ENCODE data around the gene GOLIM4.
"Not testable (repeated sequence)": the region's sequence is repeated elsewhere in the genome, so short reads cannot be mapped to it uniquely, and the experiment has no call there.

The GOLIM4 gene

GRCh38 chr3:168081856-168082255 lies 13.9 kb downstream of the GOLIM4 start:
- intact Hi-C loops (cut with DNase I), result no loop called here
- DNase-seq, result no peak

- intact Hi-C loops (cut with DNase I), result no loop called here
- no peak for DNase-seq
Observed at GRCh38 chr3:168081171-168081771, 14.5 kb downstream of the GOLIM4 start.

GRCh38 chr3:168080499-168081170 lies 15.1 kb downstream of the GOLIM4 start:
- no peak for DNase-seq
- intact Hi-C loops (cut with DNase I), result no loop called here

- intact Hi-C loops (cut with DNase I), result no loop called here
- no peak for DNase-seq
Observed at GRCh38 chr3:168080022-168080421, 15.7 kb downstream of the GOLIM4 start.

GRCh38 chr3:168077091-168077490 lies 18.6 kb downstream of the GOLIM4 start:
- no peak for DNase-seq
- intact Hi-C loops (cut with DNase I), result no loop called here

GRCh38 chr3:168073842-168074605 lies 21.7 kb downstream of the GOLIM4 start:
- no peak for DNase-seq
- intact Hi-C loops (cut with DNase I), result no loop called here

- no peak for DNase-seq
Observed at GRCh38 chr3:168072323-168072650, 23.4 kb downstream of the GOLIM4 start.

GRCh38 chr3:168071591-168072322 lies 24.0 kb downstream of the GOLIM4 start:
- intact Hi-C loops (cut with DNase I), result no loop called here
- DNase-seq, result peak in 5 of 42 donors; percentile 11 to 55 (median 20)

More at GRCh38 chr3:168072323-168072650, 23.4 kb downstream of the GOLIM4 start:
- intact Hi-C loops (cut with DNase I), result no loop called here

- DNase-seq, result no peak
- intact Hi-C loops (cut with DNase I), result no loop called here
Observed at GRCh38 chr3:168070919-168071318, 24.8 kb downstream of the GOLIM4 start.

GRCh38 chr3:168068346-168068745 lies 27.4 kb downstream of the GOLIM4 start:
- intact Hi-C loops (cut with DNase I), result no loop called here
- no peak for DNase-seq

- DNase-seq, result no peak
- intact Hi-C loops (cut with DNase I), result no loop called here
Observed at GRCh38 chr3:168066882-168067281, 28.8 kb downstream of the GOLIM4 start.

GRCh38 chr3:168065569-168065968 lies 30.2 kb downstream of the GOLIM4 start:
- intact Hi-C loops (cut with DNase I), result no loop called here
- DNase-seq, result no peak

GRCh38 chr3:168063122-168063521 lies 32.6 kb downstream of the GOLIM4 start:
- DNase-seq, result no peak
- intact Hi-C loops (cut with DNase I), result no loop called here

GRCh38 chr3:168062679-168063078 lies 33.0 kb downstream of the GOLIM4 start:
- no peak for DNase-seq
- intact Hi-C loops (cut with DNase I), result no loop called here

GRCh38 chr3:168061332-168061996 lies 34.3 kb downstream of the GOLIM4 start:
- peak in 9 of 42 donors; percentile 10 to 53 (median 22) for DNase-seq
- intact Hi-C loops (cut with DNase I), result no loop called here

GRCh38 chr3:168060317-168060716 lies 35.4 kb downstream of the GOLIM4 start:
- intact Hi-C loops (cut with DNase I), result no loop called here

GRCh38 chr3:168058481-168058880 lies 37.2 kb downstream of the GOLIM4 start:
- intact Hi-C loops (cut with DNase I), result no loop called here

More at GRCh38 chr3:168060317-168060716, 35.4 kb downstream of the GOLIM4 start:
- no peak for DNase-seq

GRCh38 chr3:168056398-168057230 lies 39.1 kb downstream of the GOLIM4 start:
- intact Hi-C loops (cut with DNase I); DNase-seq: not testable (repeated sequence)

More at GRCh38 chr3:168058481-168058880, 37.2 kb downstream of the GOLIM4 start:
- DNase-seq, result no peak
